MM.1S (cell line): ENCODE results near the gene NUP153.

Experiments
- EZH2phosphoT487 ChIP-seq: fragments of 300-600 bp; sonication (generic); IDR thresholded peaks from 2 replicates; pipeline ENCODE4 v1.6.1; 2018; ENCODE audit warnings: antibody characterized with exemption, low read length
- TF ChIP-seq, protein P1 (sequence below): fragments of 300-600 bp; sonication (generic); IDR thresholded peaks from 2 replicates; pipeline ENCODE4 v1.5.1; 2016; ENCODE audit warnings: antibody characterized with exemption, low read length, mixed read lengths

DNA sequence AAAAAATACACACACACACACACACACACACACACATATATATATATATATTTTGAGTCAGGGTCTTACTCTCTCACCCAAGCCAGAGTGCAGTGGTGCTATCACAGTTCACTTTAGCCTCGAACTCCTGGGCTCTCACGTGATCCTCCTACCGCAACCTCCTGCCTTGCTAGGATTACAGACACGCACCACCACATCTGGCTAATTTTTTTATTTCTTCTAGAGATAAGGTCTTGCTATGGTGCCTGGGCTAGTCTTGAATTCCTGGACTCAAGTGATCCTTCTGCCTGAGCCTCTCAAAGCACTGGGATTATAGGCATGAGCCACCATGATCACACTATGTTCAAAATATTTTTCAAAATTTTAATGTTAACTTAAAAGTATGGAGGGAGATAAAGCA lies 43.5 kb downstream of the NUP153 start:
- no peak for TF ChIP-seq EZH2phosphoT487
- TF ChIP-seq, protein P1, sequence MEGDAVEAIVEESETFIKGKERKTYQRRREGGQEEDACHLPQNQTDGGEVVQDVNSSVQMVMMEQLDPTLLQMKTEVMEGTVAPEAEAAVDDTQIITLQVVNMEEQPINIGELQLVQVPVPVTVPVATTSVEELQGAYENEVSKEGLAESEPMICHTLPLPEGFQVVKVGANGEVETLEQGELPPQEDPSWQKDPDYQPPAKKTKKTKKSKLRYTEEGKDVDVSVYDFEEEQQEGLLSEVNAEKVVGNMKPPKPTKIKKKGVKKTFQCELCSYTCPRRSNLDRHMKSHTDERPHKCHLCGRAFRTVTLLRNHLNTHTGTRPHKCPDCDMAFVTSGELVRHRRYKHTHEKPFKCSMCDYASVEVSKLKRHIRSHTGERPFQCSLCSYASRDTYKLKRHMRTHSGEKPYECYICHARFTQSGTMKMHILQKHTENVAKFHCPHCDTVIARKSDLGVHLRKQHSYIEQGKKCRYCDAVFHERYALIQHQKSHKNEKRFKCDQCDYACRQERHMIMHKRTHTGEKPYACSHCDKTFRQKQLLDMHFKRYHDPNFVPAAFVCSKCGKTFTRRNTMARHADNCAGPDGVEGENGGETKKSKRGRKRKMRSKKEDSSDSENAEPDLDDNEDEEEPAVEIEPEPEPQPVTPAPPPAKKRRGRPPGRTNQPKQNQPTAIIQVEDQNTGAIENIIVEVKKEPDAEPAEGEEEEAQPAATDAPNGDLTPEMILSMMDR = no peak
